ENCODE data around the gene PREX1.
"Not testable (repeated sequence)": the region's sequence is repeated elsewhere in the genome, so short reads cannot be mapped to it uniquely, and the experiment has no call there.

Gene PREX1

GRCh38 chr20:48770700-48771442 is 56.9 kb downstream of the PREX1 start:
- no peak for DNase-seq

- DNase-seq, result no peak
Measured at GRCh38 chr20:48769069-48769983, 58.5 kb downstream of the PREX1 start.

DNA sequence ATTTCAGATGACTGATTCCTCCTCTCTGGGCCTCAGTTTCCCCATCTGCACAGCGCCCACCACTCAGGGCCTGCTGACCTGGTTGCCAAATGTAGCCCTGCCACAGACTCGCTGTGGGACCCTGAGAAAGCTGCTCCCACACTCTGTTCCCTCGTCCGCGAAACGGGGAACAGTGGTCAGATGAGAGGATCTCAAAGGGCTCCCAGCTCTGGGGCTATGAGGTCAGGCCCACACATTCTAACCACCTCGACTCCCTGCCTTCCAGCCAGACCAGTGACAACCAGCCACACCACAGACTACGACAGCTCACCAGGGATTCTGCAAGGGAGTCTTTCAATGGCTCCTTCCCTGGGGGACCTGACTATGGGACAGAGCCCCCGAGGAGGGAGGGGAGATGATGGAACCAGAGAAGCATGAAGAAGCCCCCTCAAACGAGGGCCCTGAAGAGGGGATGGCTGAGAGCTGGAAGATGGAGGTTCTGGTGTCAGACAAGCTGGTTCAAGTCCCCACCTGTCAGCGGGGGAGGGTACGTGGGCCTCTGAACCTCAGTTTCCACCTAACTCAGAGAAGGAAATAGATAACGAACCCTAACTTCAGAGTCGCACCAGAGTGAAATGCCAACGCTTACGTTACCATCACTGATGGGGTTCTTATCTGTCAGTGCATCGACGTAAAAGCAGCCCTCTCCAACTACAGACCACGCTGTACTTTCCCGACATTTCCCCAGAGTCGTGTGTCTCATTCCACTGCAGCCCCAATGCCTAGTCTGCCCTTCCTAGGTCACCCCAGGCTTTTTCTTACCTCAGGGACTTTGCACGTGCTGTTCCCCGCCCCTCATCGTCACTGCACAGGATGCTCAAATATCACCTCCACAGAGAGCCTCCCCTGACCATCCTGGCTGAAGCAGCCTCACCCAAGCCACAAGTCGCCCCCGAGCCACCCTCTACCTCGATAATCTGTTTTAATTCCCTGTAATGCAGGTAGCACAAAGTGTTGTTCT is 60.5 kb downstream of the PREX1 start:
- DNase-seq, result no peak

DNA sequence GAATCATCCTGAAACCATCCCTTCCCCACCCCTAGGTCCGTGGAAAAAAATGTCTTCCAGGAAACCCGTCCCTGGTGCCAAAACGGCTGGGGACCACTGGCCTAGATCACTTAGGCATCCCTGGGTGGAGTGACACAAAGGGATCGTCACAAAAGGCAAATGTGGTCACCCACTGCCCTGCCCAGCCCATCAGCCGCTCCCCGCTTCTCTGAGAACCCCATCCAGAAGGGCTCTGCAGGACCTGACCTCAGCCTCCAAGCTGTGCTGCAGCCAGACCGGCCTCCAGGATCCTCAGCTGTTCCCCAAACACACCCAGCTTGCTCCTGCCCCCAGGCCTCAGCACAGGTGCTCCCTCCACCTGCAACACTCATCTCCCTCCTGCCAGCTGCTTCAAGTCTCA is 61.6 kb downstream of the PREX1 start:
- no peak for DNase-seq

- DNase-seq, result no peak
Measured at GRCh38 chr20:48765359-48765758, 62.4 kb downstream of the PREX1 start.

- no peak for DNase-seq
Measured at GRCh38 chr20:48763216-48763914, 64.4 kb downstream of the PREX1 start.

DNA sequence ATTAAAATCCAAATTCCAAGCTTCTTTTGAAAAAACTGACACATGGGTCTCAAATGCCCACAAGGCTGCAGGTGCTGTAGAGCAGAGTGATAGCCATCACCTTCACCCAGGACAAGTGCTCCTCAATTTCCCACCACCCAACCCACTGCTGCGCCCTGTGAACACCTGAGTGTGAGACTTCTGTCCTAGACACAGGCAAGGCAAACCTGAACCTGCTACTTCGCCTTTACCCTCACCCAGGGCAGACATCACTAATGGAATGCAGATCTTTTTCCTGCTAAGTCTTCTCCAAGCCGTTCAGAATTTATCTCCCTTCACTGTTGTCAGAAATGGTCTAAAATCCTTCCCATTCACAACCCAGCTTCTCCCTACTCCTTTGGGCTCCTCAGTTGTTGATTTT is 65.9 kb downstream of the PREX1 start:
- DNase-seq, result no peak

- no peak for DNase-seq
Measured at GRCh38 chr20:48761023-48761785, 66.6 kb downstream of the PREX1 start.

GRCh38 chr20:48760403-48760983 is 67.3 kb downstream of the PREX1 start:
- no peak for DNase-seq

DNA sequence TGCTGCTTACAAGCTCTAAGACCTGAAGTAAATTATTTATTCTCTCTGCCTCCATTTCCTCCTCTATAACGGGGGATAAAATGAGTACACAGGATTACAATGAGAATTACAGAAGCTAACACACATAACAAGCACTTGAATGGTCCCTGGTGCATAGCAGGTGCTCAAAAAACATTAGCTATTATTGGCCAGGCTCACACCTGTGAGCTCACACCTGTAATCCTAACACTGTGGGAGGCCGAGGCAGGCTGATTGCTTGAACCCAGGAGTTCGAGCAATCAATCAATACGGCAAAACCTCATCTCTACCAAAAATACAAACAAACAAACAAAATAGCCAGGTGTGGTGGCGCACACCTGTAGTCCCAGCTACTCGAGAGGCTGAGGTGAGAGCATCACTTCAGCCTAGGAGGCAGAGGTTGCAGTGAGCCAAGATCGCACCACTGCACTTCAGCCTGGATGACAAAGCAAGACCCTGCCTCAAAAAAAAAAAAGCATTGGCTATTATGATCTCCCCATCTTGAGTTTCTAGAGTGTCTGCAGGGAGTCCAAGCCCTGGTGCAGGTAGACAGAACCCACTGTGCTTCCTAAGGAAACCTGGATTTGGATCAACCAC is 68.1 kb downstream of the PREX1 start:
- no peak for DNase-seq

DNA sequence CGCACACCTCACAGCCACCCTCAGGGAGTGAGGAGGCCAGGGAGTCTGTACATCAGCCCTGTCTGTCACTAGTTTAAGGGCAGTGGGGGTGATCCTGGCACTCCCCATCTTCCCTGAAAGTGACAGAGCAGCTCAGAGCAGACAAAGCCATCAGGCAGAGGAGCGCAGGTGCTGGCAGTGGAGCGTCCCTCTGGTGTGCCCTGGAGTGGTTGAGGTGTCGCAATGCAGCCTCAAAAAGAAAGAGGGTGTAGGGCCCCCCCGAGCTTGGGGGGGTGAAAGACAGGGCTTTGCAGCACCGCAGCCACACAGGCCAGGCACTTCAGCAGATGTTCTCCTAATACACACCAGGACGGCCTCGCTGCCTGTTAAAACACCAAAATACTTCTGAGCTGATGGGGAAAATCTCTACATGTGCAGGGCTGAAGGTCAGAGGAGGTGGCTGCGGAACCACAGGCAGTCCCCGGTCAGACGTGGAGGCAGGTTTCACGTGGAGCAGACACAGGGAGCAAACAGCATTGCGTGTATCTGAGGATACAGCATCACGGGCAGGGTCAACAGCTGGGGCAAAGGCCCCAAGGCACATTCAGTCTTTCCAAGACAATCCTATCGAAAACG is 69.5 kb downstream of the PREX1 start:
- DNase-seq, result no peak

DNA sequence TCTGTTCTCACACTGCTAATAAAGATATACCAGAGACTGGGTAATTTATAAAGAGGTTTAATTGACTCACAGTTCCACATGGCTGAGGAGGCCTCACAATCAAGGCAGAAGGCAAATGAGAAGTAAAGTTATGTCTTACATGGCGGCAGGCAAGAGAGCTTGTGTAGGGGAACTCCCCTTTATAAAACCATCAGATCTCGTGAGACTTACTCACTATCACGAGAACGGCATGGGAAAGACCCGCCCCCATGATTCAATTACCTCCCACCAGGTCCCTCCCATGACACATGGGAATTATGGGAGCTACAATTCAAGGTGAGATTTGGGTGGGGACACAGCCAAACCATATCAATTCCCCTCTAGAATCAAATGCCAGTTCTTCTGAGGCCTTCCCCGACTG is 71.0 kb downstream of the PREX1 start:
- DNase-seq, result not testable (repeated sequence)

- no peak for DNase-seq
Measured at GRCh38 chr20:48754292-48754691, 73.5 kb downstream of the PREX1 start.

DNA sequence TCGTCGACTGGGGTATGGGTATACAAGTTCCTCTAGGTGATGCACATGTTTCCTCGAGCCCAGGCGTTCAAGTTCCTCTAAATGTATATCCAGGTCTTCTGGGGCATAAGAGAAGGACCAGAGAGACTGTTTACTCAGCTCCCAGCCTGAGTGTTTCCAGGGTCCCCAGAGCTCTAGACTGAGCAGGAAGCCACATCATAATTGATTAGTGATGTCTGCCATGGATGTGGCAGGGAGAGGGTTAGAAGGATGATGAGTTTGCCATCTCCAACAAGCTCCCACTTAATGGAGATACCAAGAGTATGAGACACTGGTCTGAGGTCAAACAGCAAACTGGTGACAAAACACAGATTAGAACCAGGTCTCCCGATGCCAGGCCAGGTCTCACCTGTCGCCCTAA is 74.8 kb downstream of the PREX1 start:
- DNase-seq, result no peak

DNA sequence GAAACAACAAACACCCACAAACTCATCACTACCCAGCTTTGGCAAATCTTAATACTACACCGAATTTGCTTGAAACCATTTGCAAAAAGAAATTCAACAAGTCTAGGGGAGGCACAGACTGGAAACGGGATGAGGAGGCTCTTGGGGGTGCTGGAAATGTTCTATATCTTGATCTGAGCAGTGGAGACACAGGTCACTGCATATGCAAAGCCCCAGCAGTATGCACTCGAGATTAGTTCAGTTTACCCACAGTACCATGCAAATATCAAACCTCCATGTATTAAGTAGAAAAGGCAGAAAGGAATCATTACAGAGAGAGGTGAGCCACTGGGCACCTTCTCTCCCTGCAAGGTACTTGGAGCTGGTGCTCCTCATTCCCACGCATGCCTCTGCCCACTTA is 75.9 kb downstream of the PREX1 start:
- no peak for DNase-seq

GRCh38 chr20:48750941-48751635 is 76.7 kb downstream of the PREX1 start:
- DNase-seq, result no peak

DNA sequence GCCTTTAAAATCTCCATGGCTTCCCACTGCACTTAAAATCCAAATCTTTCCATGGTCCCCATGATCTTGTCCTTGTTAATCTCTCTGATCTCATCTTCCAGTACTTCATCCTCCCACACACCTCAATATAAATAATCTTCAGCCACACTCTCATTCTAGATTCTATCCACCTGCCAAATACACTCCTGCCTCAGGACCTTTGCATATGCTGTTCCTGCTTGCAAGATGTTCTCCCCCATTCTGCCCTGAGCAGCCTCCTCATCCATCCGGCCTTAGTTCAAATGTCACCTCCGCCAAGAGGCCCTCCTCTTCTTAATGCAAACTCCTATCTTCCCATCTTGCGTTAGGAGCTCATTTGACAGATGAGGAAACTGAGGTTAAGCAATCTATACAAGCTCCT is 77.4 kb downstream of the PREX1 start:
- DNase-seq, result no peak

DNA sequence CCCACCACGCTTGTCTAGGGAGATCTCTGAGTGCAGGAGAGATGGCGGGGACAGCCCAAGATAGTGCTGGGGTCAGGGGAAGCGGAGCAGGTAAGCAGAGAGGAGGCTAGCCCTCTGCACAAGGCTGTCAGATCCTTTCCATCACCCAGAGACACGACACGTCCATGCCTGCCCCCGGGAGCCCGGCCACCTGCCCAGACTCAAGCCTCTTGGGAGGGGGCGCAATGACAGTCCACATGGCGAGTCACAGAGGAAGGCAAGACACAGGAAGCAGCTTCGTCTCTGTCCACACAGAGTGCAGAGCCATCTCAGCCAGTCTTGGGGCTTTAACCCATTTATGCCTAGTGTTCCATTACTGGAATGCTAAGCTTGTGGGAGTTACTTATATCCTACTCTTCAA is 78.4 kb downstream of the PREX1 start:
- DNase-seq, result no peak

DNA sequence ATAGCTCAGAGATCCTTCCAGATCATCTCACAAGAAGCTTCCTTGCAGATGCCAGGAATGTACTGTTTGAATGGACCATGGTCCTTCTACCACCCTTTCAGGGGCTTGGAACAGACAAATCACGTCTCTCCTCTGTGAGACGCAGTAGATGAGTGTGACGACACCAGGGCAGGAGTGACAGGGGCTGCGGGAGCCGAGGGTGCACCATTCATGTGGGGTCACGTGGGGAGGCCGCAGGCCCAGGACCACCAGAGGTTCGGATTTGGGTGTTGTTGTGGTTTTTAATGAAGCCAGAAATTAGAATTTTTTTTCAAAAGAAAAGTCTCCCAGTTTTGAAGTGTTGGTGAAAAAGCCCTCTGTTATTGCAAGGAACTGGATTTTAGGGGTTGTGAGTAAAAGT is 79.2 kb downstream of the PREX1 start:
- DNase-seq, result no peak
